Activated CD8-positive, alpha-beta T cell treated with anti-CD3 and anti-CD28 coated beads for 36 hours (primary cell): ENCODE results near the gene CD2. TPM values are rescaled to one million over a fixed set of nuclear protein-coding genes. Genes with fewer than 3 reads are reported as not detected.
A peak's percentile ranks its signal among the peaks of the same experiment; 100 is the strongest.

ENCODE experiments used
- ATAC-seq: fragments of 200-7000 bp; cut with Tn5 transposase; one replicate; pipeline ENCODE4 v1.10.0; 2021; ENCODE audit warnings: mild to moderate bottlenecking, moderate library complexity
- CTCF ChIA-PET: fragments of 350-600 bp; sonication (Branson Sonifier 250); formaldehyde crosslinking; loops from one replicate; lab custom pipeline; 2021; ENCODE audit warnings: antibody characterized with exemption; lab: Charles Lee
- POLR2A ChIA-PET: fragments of 350-600 bp; sonication (Branson Sonifier 250); formaldehyde crosslinking; loops from one replicate; lab custom pipeline; 2021; ENCODE audit warnings: antibody characterized with exemption; lab: Charles Lee
- DNase-seq: peaks from one replicate; pipeline ENCODE4 v3.0.0-alpha.2; 2020
- H3K27ac Mint-ChIP-seq: one replicate; pipeline ENCODE4 v1.8.0; 2021; ENCODE audit warnings: mild to moderate bottlenecking, mixed read lengths
- H3K27me3 Mint-ChIP-seq: one replicate; pipeline ENCODE4 v1.8.0; 2021; ENCODE audit warnings: mixed read lengths
- H3K36me3 Mint-ChIP-seq: one replicate; pipeline ENCODE4 v1.8.0; 2021; ENCODE audit warnings: low read depth, mixed read lengths
- H3K4me1 Mint-ChIP-seq: one replicate; pipeline ENCODE4 v1.8.0; 2021; ENCODE audit warnings: low read depth, mixed read lengths
- H3K4me3 Mint-ChIP-seq: one replicate; pipeline ENCODE4 v1.8.0; 2021; ENCODE audit warnings: mild to moderate bottlenecking, moderate library complexity, mixed read lengths
- H3K9me3 Mint-ChIP-seq: one replicate; pipeline ENCODE4 v1.8.0; 2021; ENCODE audit warnings: mixed read lengths
- intact Hi-C: fragments of 100-400 bp; cut with micrococcal nuclease; formaldehyde crosslinking; loops from one replicate; pipeline ENCODE4 v1.10.0; 2022
- total RNA-seq, 2 experiments: library from RNA; stranded (reverse); gene quantifications; one replicate each; pipeline ENCODE4 v1.2.3, GENCODE V29; 2021
- TF ChIP-seq, protein P1 (sequence below): fragments of 200-600 bp; IDR thresholded peaks from one replicate; pipeline ENCODE4 v1.8.0; 2022; ENCODE audit warnings: antibody characterized with exemption, mild to moderate bottlenecking

CD2 gene
- total RNA-seq, 2 experiments from 2014 or later = 217 to 220 TPM

DNA sequence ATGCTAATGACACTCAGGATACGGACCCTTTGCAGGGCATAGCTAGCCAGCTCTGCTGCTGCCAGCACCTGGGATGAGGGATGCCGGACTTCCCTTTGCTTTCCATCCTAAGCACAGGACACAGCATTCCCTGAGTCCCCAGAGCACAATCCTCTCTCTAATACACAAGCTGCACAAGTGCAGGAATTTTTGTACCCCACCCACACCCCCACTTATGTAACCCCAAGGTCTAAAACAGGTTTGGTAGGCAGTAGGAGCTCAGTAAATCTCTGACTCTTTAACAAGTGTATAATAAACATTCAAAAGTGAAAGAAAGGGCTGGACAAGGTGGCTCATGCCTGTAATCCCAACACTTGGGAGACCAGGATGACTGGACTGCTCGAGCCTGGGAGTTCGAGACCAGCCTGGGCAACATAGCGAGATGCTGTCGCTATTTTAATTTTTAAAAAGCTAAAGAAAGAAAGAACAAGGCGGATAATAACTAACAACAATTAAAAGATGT lies 44.5 kb upstream of the CD2 start:
- no peak for DNase-seq
- H3K4me1 Mint-ChIP-seq = peaks cover 13% of the 10 kb centered on the region
- intact Hi-C loops = no loop called here
- peaks cover 6% of the 10 kb centered on the region for H3K27me3 Mint-ChIP-seq
- ATAC-seq = no peak
- ChIA-PET POLR2A (no interaction called here), CTCF (interaction anchor here (1.2 to 1.4 kb wide), 2 partner anchors 15 to 17 kb away, joined by 3 to 7 read pairs; no protein-coding TSS in a partner anchor)
- H3K9me3 Mint-ChIP-seq = no peaks in the 10 kb centered on the region
- H3K27ac Mint-ChIP-seq = no peak overlapping the region
- no peaks in the 10 kb centered on the region for H3K36me3 Mint-ChIP-seq
- no peak overlapping the region for H3K4me3 Mint-ChIP-seq
- TF ChIP-seq, protein P1, sequence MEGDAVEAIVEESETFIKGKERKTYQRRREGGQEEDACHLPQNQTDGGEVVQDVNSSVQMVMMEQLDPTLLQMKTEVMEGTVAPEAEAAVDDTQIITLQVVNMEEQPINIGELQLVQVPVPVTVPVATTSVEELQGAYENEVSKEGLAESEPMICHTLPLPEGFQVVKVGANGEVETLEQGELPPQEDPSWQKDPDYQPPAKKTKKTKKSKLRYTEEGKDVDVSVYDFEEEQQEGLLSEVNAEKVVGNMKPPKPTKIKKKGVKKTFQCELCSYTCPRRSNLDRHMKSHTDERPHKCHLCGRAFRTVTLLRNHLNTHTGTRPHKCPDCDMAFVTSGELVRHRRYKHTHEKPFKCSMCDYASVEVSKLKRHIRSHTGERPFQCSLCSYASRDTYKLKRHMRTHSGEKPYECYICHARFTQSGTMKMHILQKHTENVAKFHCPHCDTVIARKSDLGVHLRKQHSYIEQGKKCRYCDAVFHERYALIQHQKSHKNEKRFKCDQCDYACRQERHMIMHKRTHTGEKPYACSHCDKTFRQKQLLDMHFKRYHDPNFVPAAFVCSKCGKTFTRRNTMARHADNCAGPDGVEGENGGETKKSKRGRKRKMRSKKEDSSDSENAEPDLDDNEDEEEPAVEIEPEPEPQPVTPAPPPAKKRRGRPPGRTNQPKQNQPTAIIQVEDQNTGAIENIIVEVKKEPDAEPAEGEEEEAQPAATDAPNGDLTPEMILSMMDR = no peak

DNA sequence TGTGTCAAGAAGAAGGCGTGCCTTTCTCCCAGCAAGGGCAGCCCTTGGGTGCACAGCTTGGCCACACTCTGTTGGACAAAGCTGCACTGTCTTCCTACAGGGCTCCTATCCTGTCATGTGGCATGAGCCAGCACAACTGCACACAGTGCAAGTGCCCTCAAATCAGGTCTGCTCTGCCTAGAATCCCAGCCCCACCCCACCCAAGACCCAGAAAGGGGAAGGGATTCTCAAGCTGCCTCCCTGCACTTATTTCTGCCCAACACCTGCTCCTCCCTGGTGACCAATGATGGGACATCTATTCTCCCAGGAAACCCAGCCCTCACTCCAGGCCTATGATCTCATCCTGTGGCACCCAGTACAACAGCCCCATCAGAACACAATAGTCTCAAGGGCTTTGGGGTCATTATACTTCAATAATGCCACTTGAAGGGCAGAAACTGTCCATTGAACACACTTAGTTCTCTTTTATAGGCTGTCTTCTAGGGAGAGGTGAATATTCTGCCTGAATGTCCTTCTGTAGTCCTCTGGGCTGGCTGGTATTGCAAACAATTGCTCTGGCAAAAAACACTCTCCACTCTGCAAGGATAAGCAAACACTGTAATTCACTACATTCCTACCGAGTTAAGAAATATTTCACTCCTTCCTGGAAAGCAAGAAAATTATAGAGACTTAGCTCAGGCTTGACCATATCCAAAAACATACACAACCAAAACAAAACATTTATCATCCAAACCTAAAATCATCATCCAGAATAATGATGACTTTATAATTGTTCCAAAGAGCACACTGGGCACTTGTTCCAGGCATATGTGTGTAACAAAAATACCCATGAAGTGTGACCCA lies 43.6 kb upstream of the CD2 start:
- Mint-ChIP-seq H3K27ac (no peak overlapping the region), H3K4me1 (peaks cover 13% of the 10 kb centered on the region), H3K4me3 (no peak overlapping the region), H3K27me3 (peaks cover 6% of the 10 kb centered on the region), H3K9me3 (no peaks in the 10 kb centered on the region), H3K36me3 (no peaks in the 10 kb centered on the region)
- ChIA-PET POLR2A (interaction anchor here (1.2 kb wide), 1 partner anchor 21 kb away, joined by 3 read pairs; no protein-coding TSS in a partner anchor), CTCF (interaction anchor here (1.2 to 1.4 kb wide), 2 partner anchors 15 to 16 kb away, joined by 3 to 7 read pairs; no protein-coding TSS in a partner anchor)
- DNase-seq (no peak), ATAC-seq (no peak)
- TF ChIP-seq, protein P1 = no peak
- intact Hi-C loops = no loop called here

DNA sequence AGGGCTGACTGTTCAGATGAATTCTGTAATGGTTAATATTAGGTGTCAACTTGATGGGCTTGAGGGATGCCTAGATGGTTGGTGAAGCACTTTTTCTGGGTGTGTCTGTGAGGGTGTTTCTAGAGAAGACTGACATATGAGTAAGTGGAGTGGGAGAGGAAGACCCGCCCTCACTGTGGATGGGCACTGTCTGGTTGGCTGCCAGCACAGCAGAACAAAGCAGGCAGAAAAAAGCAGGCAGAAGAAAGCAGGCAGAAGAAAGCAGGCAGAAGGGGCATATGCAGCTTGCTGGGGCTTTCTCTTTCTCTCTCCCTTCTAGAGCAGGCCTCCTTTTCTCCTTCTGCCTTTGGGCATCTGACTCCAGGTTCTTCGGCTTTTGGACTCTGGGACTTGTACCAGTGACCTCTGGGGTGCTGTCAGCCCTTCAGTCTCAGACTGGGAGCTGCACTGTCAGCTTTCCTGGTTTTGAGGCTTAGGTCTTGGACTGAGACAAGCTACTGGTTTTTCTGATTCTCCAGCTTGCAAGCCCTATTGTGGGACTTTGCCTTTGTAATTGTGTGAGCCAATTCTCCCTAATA lies 42.9 kb upstream of the CD2 start:
- intact Hi-C loops = no loop called here
- TF ChIP-seq, protein P1 = no peak
- Mint-ChIP-seq H3K36me3 (no peaks in the 10 kb centered on the region), H3K27me3 (peaks cover 6% of the 10 kb centered on the region), H3K9me3 (no peaks in the 10 kb centered on the region), H3K4me1 (peaks cover 13% of the 10 kb centered on the region), H3K4me3 (no peak overlapping the region), H3K27ac (no peak overlapping the region)
- ATAC-seq (peak; percentile 89), DNase-seq (peak; percentile 58)
- ChIA-PET POLR2A (interaction anchor here (0.7 to 1.2 kb wide), 2 partner anchors 21 to 945 kb away, joined by 3 to 4 read pairs; no protein-coding TSS in a partner anchor), CTCF (interaction anchor here (1.0 kb wide), 1 partner anchor 116 kb away, joined by 3 read pairs; no protein-coding TSS in a partner anchor)

DNA sequence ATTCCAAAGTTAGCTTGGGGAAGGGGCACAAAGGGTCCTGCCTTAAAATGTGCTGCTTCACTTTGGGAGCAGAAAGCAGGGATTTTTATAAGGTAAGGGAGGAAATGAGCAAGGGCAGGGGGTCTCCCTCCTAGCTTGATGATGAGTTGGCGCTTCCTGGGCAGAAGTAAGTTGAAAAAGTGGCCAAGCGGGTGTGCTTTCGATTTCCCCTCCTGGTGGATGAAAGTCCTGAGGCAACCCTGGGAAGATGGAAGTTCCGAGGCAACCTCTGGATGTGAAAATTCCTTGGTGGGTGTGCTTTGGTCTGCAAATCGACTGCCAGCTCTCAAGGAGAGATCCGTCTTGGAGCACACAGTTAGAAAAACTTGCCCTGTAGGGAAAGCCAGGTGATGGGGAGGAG lies 41.7 kb upstream of the CD2 start:
- DNase-seq (peak; percentile 25), ATAC-seq (peak; percentile 39)
- intact Hi-C loops = no loop called here
- TF ChIP-seq, protein P1 = no peak
- Mint-ChIP-seq H3K4me1 (peaks cover 13% of the 10 kb centered on the region), H3K27ac (peak overlapping the region; percentile 16), H3K27me3 (peaks cover 6% of the 10 kb centered on the region), H3K9me3 (no peaks in the 10 kb centered on the region), H3K4me3 (no peak overlapping the region), H3K36me3 (no peaks in the 10 kb centered on the region)
- ChIA-PET CTCF (interaction anchor here (1.0 to 1.1 kb wide), 2 partner anchors 12 to 117 kb away, joined by 3 to 4 read pairs; no protein-coding TSS in a partner anchor), POLR2A (no interaction called here)
